ENCODE data around the gene TBXA2R.

TBXA2R gene

GRCh38 chr19:3618811-3619630 lies 12.3 kb upstream of the TBXA2R start:
- no peak for FAIRE-seq

GRCh38 chr19:3618144-3618810 lies 11.6 kb upstream of the TBXA2R start:
- no peak for FAIRE-seq

- FAIRE-seq: no peak
These were observed 10.8 kb upstream of the TBXA2R start for GRCh38 chr19:3617463-3617862.

GRCh38 chr19:3615524-3616135 lies 9.0 kb upstream of the TBXA2R start:
- FAIRE-seq: no peak

GRCh38 chr19:3614858-3615505 lies 8.3 kb upstream of the TBXA2R start:
- no peak for FAIRE-seq

- FAIRE-seq: no peak
These were observed 7.4 kb upstream of the TBXA2R start for GRCh38 chr19:3613818-3614661.

- no peak for FAIRE-seq
These were observed 6.4 kb upstream of the TBXA2R start for GRCh38 chr19:3612901-3613741.

GRCh38 chr19:3612330-3612729 lies 5.7 kb upstream of the TBXA2R start:
- FAIRE-seq: no peak

- no peak for FAIRE-seq
These were observed 5.2 kb upstream of the TBXA2R start for GRCh38 chr19:3611841-3612240.

- no peak for FAIRE-seq
These were observed 4.4 kb upstream of the TBXA2R start for GRCh38 chr19:3610745-3611717.

GRCh38 chr19:3609779-3610719 lies 3.4 kb upstream of the TBXA2R start:
- no peak for FAIRE-seq

- no peak for FAIRE-seq
These were observed 2.2 kb upstream of the TBXA2R start for GRCh38 chr19:3608750-3609322.

- FAIRE-seq: no peak
These were observed 1.5 kb upstream of the TBXA2R start for GRCh38 chr19:3608079-3608641.

GRCh38 chr19:3607303-3608078 lies 816 bp upstream of the TBXA2R start:
- FAIRE-seq: no peak

- no peak for FAIRE-seq
These were observed 443 bp downstream of the TBXA2R start for GRCh38 chr19:3606174-3606689.

GRCh38 chr19:3605770-3606169 lies 905 bp downstream of the TBXA2R start:
- FAIRE-seq: no peak

- FAIRE-seq: no peak
These were observed 1.3 kb downstream of the TBXA2R start for GRCh38 chr19:3605361-3605760.
